ENCODE results near the gene NAALADL2.
"Not testable (repeated sequence)": the region's sequence is repeated elsewhere in the genome, so short reads cannot be mapped to it uniquely, and the experiment has no call there.

NAALADL2 gene

GRCh38 chr3:175417426-175417825 is 558.3 kb downstream of the NAALADL2 start:
- DNase-seq (ENCODE audit: low read depth in 2 of 2), result no peak

GRCh38 chr3:175421902-175422301 is 562.8 kb downstream of the NAALADL2 start:
- DNase-seq (ENCODE audit: low read depth in 2 of 2), result no peak

- DNase-seq (ENCODE audit: low read depth in 2 of 2), result no peak
Measured at GRCh38 chr3:175422744-175423143, 563.6 kb downstream of the NAALADL2 start.

- not testable (repeated sequence) for DNase-seq (ENCODE audit: low read depth in 2 of 2)
Measured at GRCh38 chr3:175423848-175424247, 564.7 kb downstream of the NAALADL2 start.

GRCh38 chr3:175426805-175427204 is 567.7 kb downstream of the NAALADL2 start:
- DNase-seq (ENCODE audit: low read depth in 2 of 2), result no peak

- DNase-seq (ENCODE audit: low read depth in 2 of 2), result no peak
Measured at GRCh38 chr3:175428466-175428865, 569.3 kb downstream of the NAALADL2 start.

GRCh38 chr3:175430983-175431773 is 572.0 kb downstream of the NAALADL2 start:
- DNase-seq (ENCODE audit: low read depth in 2 of 2), result no peak

- no peak for DNase-seq (ENCODE audit: low read depth in 2 of 2)
Measured at GRCh38 chr3:175432376-175433025, 573.4 kb downstream of the NAALADL2 start.

- DNase-seq (ENCODE audit: low read depth in 2 of 2), result no peak
Measured at GRCh38 chr3:175433026-175433674, 574.0 kb downstream of the NAALADL2 start.

GRCh38 chr3:175434561-175434960 is 575.4 kb downstream of the NAALADL2 start:
- DNase-seq (ENCODE audit: low read depth in 2 of 2), result no peak

- no peak for DNase-seq (ENCODE audit: low read depth in 2 of 2)
Measured at GRCh38 chr3:175443682-175444081, 584.5 kb downstream of the NAALADL2 start.

- no peak for DNase-seq (ENCODE audit: low read depth in 2 of 2)
Measured at GRCh38 chr3:175445741-175446140, 586.6 kb downstream of the NAALADL2 start.

- DNase-seq (ENCODE audit: low read depth in 2 of 2), result no peak
Measured at GRCh38 chr3:175447521-175447920, 588.4 kb downstream of the NAALADL2 start.

GRCh38 chr3:175453361-175453760 is 594.2 kb downstream of the NAALADL2 start:
- no peak for DNase-seq (ENCODE audit: low read depth in 2 of 2)

- no peak for DNase-seq (ENCODE audit: low read depth in 2 of 2)
Measured at GRCh38 chr3:175456466-175456865, 597.3 kb downstream of the NAALADL2 start.

- no peak for DNase-seq (ENCODE audit: low read depth in 2 of 2)
Measured at GRCh38 chr3:175457301-175457700, 598.2 kb downstream of the NAALADL2 start.

- DNase-seq (ENCODE audit: low read depth in 2 of 2), result not testable (repeated sequence)
Measured at GRCh38 chr3:175460849-175461399, 601.8 kb downstream of the NAALADL2 start.

GRCh38 chr3:175464362-175464761 is 605.2 kb downstream of the NAALADL2 start:
- DNase-seq (ENCODE audit: low read depth in 2 of 2), result no peak

GRCh38 chr3:175469124-175469523 is 610.0 kb downstream of the NAALADL2 start:
- DNase-seq (ENCODE audit: low read depth in 2 of 2), result no peak

- DNase-seq (ENCODE audit: low read depth in 2 of 2), result no peak
Measured at GRCh38 chr3:175475765-175476164, 616.6 kb downstream of the NAALADL2 start.

- no peak for DNase-seq (ENCODE audit: low read depth in 2 of 2)
Measured at GRCh38 chr3:175476489-175476888, 617.4 kb downstream of the NAALADL2 start.

- DNase-seq (ENCODE audit: low read depth in 2 of 2), result no peak
Measured at GRCh38 chr3:175477651-175478224, 618.6 kb downstream of the NAALADL2 start.

Measured in activated CD8-positive, alpha-beta memory T cell treated with anti-CD3 and anti-CD28 coated beads for 4 hours (primary cell).